Measurements from ENCODE around the gene TXNIP. TPM values are rescaled to one million over a fixed set of nuclear protein-coding genes. Genes with fewer than 3 reads are reported as not detected.

TXNIP gene
- total RNA-seq, 3 donors from 2014 or later: 683 to 1,682 (median 830) TPM

GRCh38 chr1:145952903-145953302 lies 43.5 kb downstream of the TXNIP start:
- no peak for DNase-seq
- intact Hi-C loops (cut with DNase I, micrococcal nuclease): no loop called here
- ATAC-seq: no peak
- no peaks in the 10 kb centered on the region for H3K36me3 ChIP-seq (ENCODE audit: low read depth)
- no peak for TF ChIP-seq CTCF (IDR thresholded peaks at IDR 0.05)
- H3K4me3 ChIP-seq: no peak overlapping the region
- H3K9me3 ChIP-seq: no peaks in the 10 kb centered on the region
- H3K4me1 ChIP-seq (ENCODE audit: low read depth): peaks cover 16% of the 10 kb centered on the region

GRCh38 chr1:145951526-145951925 lies 44.9 kb downstream of the TXNIP start:
- intact Hi-C loops (cut with DNase I, micrococcal nuclease): no loop called here
- Histone ChIP-seq H3K4me3 (no peak overlapping the region), H3K36me3 (ENCODE audit: low read depth) (no peaks in the 10 kb centered on the region), H3K9me3 (no peaks in the 10 kb centered on the region), H3K4me1 (ENCODE audit: low read depth) (peaks cover 13% of the 10 kb centered on the region)
- no peak for TF ChIP-seq CTCF (IDR thresholded peaks at IDR 0.05)
- ATAC-seq: no peak
- DNase-seq: no peak

- no peak for TF ChIP-seq CTCF (IDR thresholded peaks at IDR 0.05)
- Histone ChIP-seq H3K4me3 (no peak overlapping the region), H3K4me1 (ENCODE audit: low read depth) (no peaks in the 10 kb centered on the region), H3K36me3 (ENCODE audit: low read depth) (no peaks in the 10 kb centered on the region), H3K9me3 (no peaks in the 10 kb centered on the region)
- intact Hi-C loops (cut with DNase I, micrococcal nuclease): no loop called here
- ATAC-seq (no peak), DNase-seq (no peak)
These were observed 47.2 kb downstream of the TXNIP start for GRCh38 chr1:145949219-145949618.

- H3K4me3 ChIP-seq: no peak overlapping the region
- TF ChIP-seq CTCF (IDR thresholded peaks at IDR 0.05): no peak
- no peak for ATAC-seq
- intact Hi-C loops (cut with DNase I, micrococcal nuclease): no loop called here
- H3K9me3 ChIP-seq: no peaks in the 10 kb centered on the region
- H3K4me1 ChIP-seq (ENCODE audit: low read depth): no peaks in the 10 kb centered on the region
- no peak for DNase-seq
- peaks cover 2% of the 10 kb centered on the region for H3K36me3 ChIP-seq (ENCODE audit: low read depth)
These were observed 48.8 kb downstream of the TXNIP start for GRCh38 chr1:145947551-145947950.

- Histone ChIP-seq H3K4me1 (ENCODE audit: low read depth) (no peaks in the 10 kb centered on the region), H3K4me3 (no peak overlapping the region), H3K36me3 (ENCODE audit: low read depth) (peaks cover 2% of the 10 kb centered on the region), H3K9me3 (no peaks in the 10 kb centered on the region)
- ATAC-seq: peak; percentile 46
- intact Hi-C loops (cut with DNase I, micrococcal nuclease): no loop called here
- TF ChIP-seq CTCF (IDR thresholded peaks at IDR 0.05): no peak
- no peak for DNase-seq
These were observed 49.8 kb downstream of the TXNIP start for GRCh38 chr1:145946477-145946986.

GRCh38 chr1:145944532-145944931 lies 51.8 kb downstream of the TXNIP start:
- H3K4me3 ChIP-seq: no peak overlapping the region
- no peaks in the 10 kb centered on the region for H3K4me1 ChIP-seq (ENCODE audit: low read depth)
- intact Hi-C loops (cut with DNase I, micrococcal nuclease): no loop called here
- H3K9me3 ChIP-seq: no peaks in the 10 kb centered on the region
- peak in 1 of 3 donors; percentile 27 for DNase-seq
- no peak for TF ChIP-seq CTCF (IDR thresholded peaks at IDR 0.05)
- peaks cover 2% of the 10 kb centered on the region for H3K36me3 ChIP-seq (ENCODE audit: low read depth)
- peak; percentile 25 for ATAC-seq

Data from mucosa of descending colon (tissue), 3 donors.